Mesenchymal stem cell (in vitro differentiated cells and primary cell): ENCODE measurements around the gene ADSL.

Source experiments
- DNase-seq: peaks from one replicate; pipeline ENCODE4 v3.0.0-alpha.2; 2013
- H2AFZ ChIP-seq: one replicate; pipeline ENCODE4 v1.6.1; 2013; ENCODE audit warnings: low read depth, mild to moderate bottlenecking, control low read depth, inconsistent platforms, low read length, moderate library complexity
- H2AK5ac ChIP-seq: 2 replicates; pipeline ENCODE4 v1.6.1; 2013; ENCODE audit warnings: low read length, moderate library complexity, mild to moderate bottlenecking, inconsistent platforms; ENCODE audit not compliant: severe bottlenecking
- H2BK120ac ChIP-seq: one replicate; pipeline ENCODE4 v1.6.1; 2013; ENCODE audit warnings: low read depth, mild to moderate bottlenecking, inconsistent platforms, low read length, moderate library complexity
- H2BK12ac ChIP-seq, 2 experiments: one replicate each; pipeline ENCODE4 v1.6.1; 2013; ENCODE audit warnings: inconsistent platforms in 2 of 2, low read length in 2 of 2, mild to moderate bottlenecking in 2 of 2, moderate library complexity in 2 of 2, control low read depth in 1 of 2
- H2BK15ac ChIP-seq: one replicate; pipeline ENCODE4 v1.6.1; 2013; ENCODE audit warnings: mild to moderate bottlenecking, low read depth, inconsistent platforms; ENCODE audit not compliant: poor library complexity, severe bottlenecking
- H2BK5ac ChIP-seq: 2 replicates; pipeline ENCODE4 v1.6.1; 2013; ENCODE audit warnings: low read depth, mild to moderate bottlenecking, low read length, control low read depth, inconsistent platforms; ENCODE audit not compliant: poor library complexity, severe bottlenecking
- H3K14ac ChIP-seq, 2 experiments: one replicate each; pipeline ENCODE4 v1.6.1; 2013; ENCODE audit warnings: inconsistent platforms in 2 of 2, low read length in 2 of 2, control low read depth in 1 of 2, mild to moderate bottlenecking in 1 of 2, moderate library complexity in 1 of 2
- H3K18ac ChIP-seq, 2 experiments: one replicate each; pipeline ENCODE4 v1.6.1; 2013; ENCODE audit warnings: inconsistent platforms in 2 of 2, low read length in 2 of 2, control low read depth in 1 of 2, low read depth in 1 of 2, mild to moderate bottlenecking in 1 of 2
- H3K23ac ChIP-seq, 2 experiments: one replicate each; pipeline ENCODE4 v1.6.1; 2013; ENCODE audit warnings: inconsistent platforms in 2 of 2, low read length in 2 of 2, mild to moderate bottlenecking in 2 of 2, moderate library complexity in 2 of 2, control low read depth in 1 of 2
- H3K27ac ChIP-seq: 2 replicates; pipeline ENCODE4 v1.5.1; 2013; ENCODE audit warnings: mild to moderate bottlenecking, moderate library complexity, low read length, control low read depth, inconsistent platforms; ENCODE audit not compliant: poor library complexity, severe bottlenecking
- H3K27me3 ChIP-seq, 2 experiments: 2 replicates each; pipeline versions ENCODE4 v1.6.1 to v1.7.0; 2013; ENCODE audit warnings: low read length in 2 of 2, mild to moderate bottlenecking in 2 of 2, moderate library complexity in 2 of 2, control low read depth in 1 of 2, inconsistent platforms in 1 of 2; ENCODE audit not compliant: control insufficient read depth in 1 of 2, insufficient read depth in 1 of 2
- H3K36me3 ChIP-seq, 2 experiments: 2 replicates each; pipeline versions ENCODE4 v1.6.1 to v1.7.0; 2013; ENCODE audit warnings: low read length in 2 of 2, control low read depth in 1 of 2, inconsistent platforms in 1 of 2, low read depth in 1 of 2, mild to moderate bottlenecking in 1 of 2; ENCODE audit not compliant: insufficient read depth in 2 of 2, control insufficient read depth in 1 of 2
- H3K4ac ChIP-seq, 2 experiments: one replicate each; pipeline ENCODE4 v1.6.1; 2013; ENCODE audit warnings: inconsistent platforms in 2 of 2, low read length in 2 of 2, mild to moderate bottlenecking in 2 of 2, moderate library complexity in 2 of 2, control low read depth in 1 of 2, low read depth in 1 of 2
- H3K4me1 ChIP-seq: 2 replicates; pipeline ENCODE4 v1.6.1; 2013; ENCODE audit warnings: low read depth, low read length, control low read depth; ENCODE audit not compliant: control insufficient read depth, insufficient read depth
- H3K4me2 ChIP-seq: 2 replicates; pipeline ENCODE4 v1.6.1; 2013; ENCODE audit warnings: low read length, mild to moderate bottlenecking, inconsistent platforms; ENCODE audit not compliant: poor library complexity, severe bottlenecking
- H3K4me3 ChIP-seq, 2 experiments: 2 replicates each; pipeline versions ENCODE4 v1.5.1 to v1.7.0; 2013; ENCODE audit warnings: low read length in 2 of 2, mild to moderate bottlenecking in 2 of 2, control low read depth in 1 of 2, low read depth in 1 of 2; ENCODE audit not compliant: insufficient read depth in 1 of 2
- H3K79me1 ChIP-seq: replicated peaks from 2 replicates; pipeline ENCODE4 v1.6.1; 2013; ENCODE audit warnings: mild to moderate bottlenecking, control low read depth, low read length, inconsistent platforms; ENCODE audit not compliant: poor library complexity, severe bottlenecking
- H3K9ac ChIP-seq: 2 replicates; pipeline ENCODE4 v1.7.0; 2013; ENCODE audit warnings: mild to moderate bottlenecking, low read length, moderate library complexity
- H3K9me3 ChIP-seq: 2 replicates; pipeline ENCODE4 v1.7.0; 2013; ENCODE audit warnings: mild to moderate bottlenecking, low read length; ENCODE audit not compliant: control insufficient read depth
- H4K8ac ChIP-seq: one replicate; pipeline ENCODE4 v1.6.1; 2013; ENCODE audit warnings: inconsistent platforms, mild to moderate bottlenecking, low read length, moderate library complexity
- H4K91ac ChIP-seq: one replicate; pipeline ENCODE4 v1.6.1; 2013; ENCODE audit warnings: mild to moderate bottlenecking, low read length, inconsistent platforms
- WGBS: methylation state at CpG from one replicate; pipeline ENCODE4 v1.1.7; 2013; ENCODE audit warnings: mixed read lengths; 5-methylcytosine and 5-hydroxymethylcytosine counted together

Gene ADSL

GRCh38 chr22:40414838-40415505 is 68.7 kb downstream of the ADSL start:
- Histone ChIP-seq H2BK12ac (peak overlapping the region in 1 of 2 experiments; percentile 11), H3K4me2 (no peak overlapping the region), H3K4me3 (no peak overlapping the region), H3K14ac (no peak overlapping the region), H3K18ac (no peak overlapping the region), H2AFZ (no peak overlapping the region), H3K79me1 (peaks cover 32% of the 10 kb centered on the region), H4K91ac (no peak overlapping the region), H4K8ac (no peak overlapping the region), H3K27ac (peak overlapping the region; percentile 42), H3K36me3 (peaks cover 68 to 69% of the 10 kb centered on the region in 2 experiments), H2AK5ac (no peak overlapping the region), H3K9ac (peak overlapping the region; percentile 2), H2BK5ac (no peak overlapping the region), H2BK15ac (no peak overlapping the region), H3K4me1 (peaks cover 27% of the 10 kb centered on the region), H3K4ac (no peak overlapping the region), H3K9me3 (no peaks in the 10 kb centered on the region), H2BK120ac (no peak overlapping the region), H3K27me3 (no peaks in the 10 kb centered on the region), H3K23ac (peak overlapping the region in 1 of 2 experiments; percentile 46)
- no peak for DNase-seq
- WGBS, result 98% methylated on average over 10 of the region's 10 CpGs

GRCh38 chr22:40415531-40416266 is 69.4 kb downstream of the ADSL start:
- no peak overlapping the region for H3K9ac ChIP-seq
- H2BK120ac ChIP-seq, result no peak overlapping the region
- no peak overlapping the region for H2AFZ ChIP-seq
- no peak overlapping the region for H3K27ac ChIP-seq
- H3K14ac ChIP-seq, result no peak overlapping the region
- no peak overlapping the region for H3K4me2 ChIP-seq
- peaks cover 68 to 69% of the 10 kb centered on the region in 2 experiments for H3K36me3 ChIP-seq
- no peak overlapping the region for H3K23ac ChIP-seq
- H4K8ac ChIP-seq, result no peak overlapping the region
- no peak overlapping the region for H2AK5ac ChIP-seq
- H2BK15ac ChIP-seq, result no peak overlapping the region
- H3K9me3 ChIP-seq, result no peaks in the 10 kb centered on the region
- no peaks in the 10 kb centered on the region for H3K27me3 ChIP-seq
- DNase-seq, result no peak
- WGBS, result 91% methylated on average over 19 of the region's 19 CpGs
- H2BK12ac ChIP-seq, result no peak overlapping the region
- no peak overlapping the region for H4K91ac ChIP-seq
- no peak overlapping the region for H3K4me3 ChIP-seq
- H3K4me1 ChIP-seq, result peaks cover 25% of the 10 kb centered on the region
- peaks cover 34% of the 10 kb centered on the region for H3K79me1 ChIP-seq
- no peak overlapping the region for H3K4ac ChIP-seq
- no peak overlapping the region for H3K18ac ChIP-seq
- H2BK5ac ChIP-seq, result no peak overlapping the region

GRCh38 chr22:40416267-40416570 is 69.9 kb downstream of the ADSL start:
- Histone ChIP-seq H3K4me1 (peaks cover 25% of the 10 kb centered on the region), H3K18ac (no peak overlapping the region), H2BK120ac (no peak overlapping the region), H2AK5ac (no peak overlapping the region), H3K14ac (no peak overlapping the region), H4K8ac (no peak overlapping the region), H3K27me3 (no peaks in the 10 kb centered on the region), H3K4me2 (no peak overlapping the region), H2AFZ (no peak overlapping the region), H2BK12ac (no peak overlapping the region), H2BK5ac (no peak overlapping the region), H3K36me3 (peaks cover 68 to 69% of the 10 kb centered on the region in 2 experiments), H3K9ac (no peak overlapping the region), H4K91ac (no peak overlapping the region), H3K9me3 (no peaks in the 10 kb centered on the region), H3K27ac (no peak overlapping the region), H3K23ac (no peak overlapping the region), H3K4me3 (no peak overlapping the region), H2BK15ac (no peak overlapping the region), H3K79me1 (peaks cover 30% of the 10 kb centered on the region), H3K4ac (no peak overlapping the region)
- DNase-seq, result no peak
- WGBS, result 98% methylated on average over 10 of the region's 10 CpGs

- Histone ChIP-seq H4K91ac (no peak overlapping the region), H3K14ac (no peak overlapping the region), H3K4me3 (no peak overlapping the region), H2BK120ac (no peak overlapping the region), H3K9me3 (no peaks in the 10 kb centered on the region), H2BK5ac (no peak overlapping the region), H3K4me1 (peaks cover 25% of the 10 kb centered on the region), H2AK5ac (no peak overlapping the region), H3K36me3 (peaks cover 68 to 69% of the 10 kb centered on the region in 2 experiments), H3K18ac (no peak overlapping the region), H4K8ac (no peak overlapping the region), H2BK15ac (no peak overlapping the region), H2AFZ (no peak overlapping the region), H3K79me1 (peaks cover 26% of the 10 kb centered on the region), H3K4me2 (no peak overlapping the region), H3K27me3 (no peaks in the 10 kb centered on the region), H3K9ac (no peak overlapping the region), H3K27ac (no peak overlapping the region), H3K4ac (no peak overlapping the region), H3K23ac (no peak overlapping the region), H2BK12ac (no peak overlapping the region)
- DNase-seq, result no peak
- WGBS, result 97% methylated on average over 11 of the region's 11 CpGs
These were observed 70.3 kb downstream of the ADSL start for GRCh38 chr22:40416636-40417035.
